ENCODE results near the gene FIG4. TPM values are rescaled to one million over a fixed set of nuclear protein-coding genes. Genes with fewer than 3 reads are reported as not detected.
A peak's percentile ranks its signal among the peaks of the same experiment; 100 is the strongest.
"Not testable (repeated sequence)": the region's sequence is repeated elsewhere in the genome, so short reads cannot be mapped to it uniquely, and the experiment has no call there.

The FIG4 gene
- total RNA-seq, 1 experiment from 2014 or later: 9.6 TPM

DNA sequence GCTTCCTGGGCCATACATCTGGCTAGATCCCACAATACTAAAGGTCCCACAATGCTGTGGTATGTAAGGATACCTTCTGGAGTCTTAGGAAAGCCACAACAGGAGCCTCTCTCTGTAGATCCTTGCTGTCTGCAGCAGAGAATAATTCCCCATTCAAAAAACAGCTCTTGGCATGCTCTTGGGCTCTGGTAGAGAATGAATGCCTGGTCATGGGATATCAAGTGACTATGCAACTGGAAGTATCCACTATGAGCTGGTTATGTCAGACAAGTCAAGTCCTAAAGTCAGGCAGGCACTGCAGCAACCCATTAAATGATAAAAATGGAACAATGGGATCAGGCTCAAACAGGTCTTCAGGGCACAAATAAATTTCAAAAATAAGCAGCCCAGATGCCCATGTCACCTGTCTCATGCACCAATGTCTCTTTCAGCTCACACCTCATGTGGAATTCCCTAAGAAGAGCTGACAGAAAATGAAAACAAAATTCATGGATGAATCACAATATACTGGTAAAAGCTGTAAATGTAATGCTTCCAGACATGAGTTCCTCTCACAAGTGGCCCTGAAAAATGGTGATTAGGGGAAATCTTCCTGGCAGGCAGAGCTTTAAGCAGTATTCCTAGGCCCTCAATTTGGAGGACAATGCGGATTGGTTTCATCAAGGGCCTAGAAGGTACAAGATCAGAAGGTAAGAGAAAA, 4.4 kb upstream of the FIG4 start:
- peaks cover 3% of the 10 kb centered on the region; the same call in 1 of the 2 replicates for H3K27me3 ChIP-seq (replicated peaks)
- no peaks in the 10 kb centered on the region for H3K9me3 ChIP-seq (replicated peaks)
- H3K36me3 ChIP-seq: no peaks in the 10 kb centered on the region
- no peak overlapping the region for H3K27ac ChIP-seq
- no peak for DNase-seq (ENCODE audit: low read depth in 1 of 2, low spot score in 2 of 2)
- peaks cover 3% of the 10 kb centered on the region; the same call in 1 of the 2 replicates for H3K4me1 ChIP-seq (replicated peaks)
- no peak overlapping the region for H3K4me3 ChIP-seq

GRCh38 chr6:109687271-109687761, 3.8 kb upstream of the FIG4 start:
- Histone ChIP-seq H3K9me3 (replicated peaks) (no peaks in the 10 kb centered on the region), H3K4me3 (no peak overlapping the region), H3K36me3 (no peaks in the 10 kb centered on the region), H3K27me3 (replicated peaks) (peaks cover 3% of the 10 kb centered on the region; the same call in 1 of the 2 replicates), H3K4me1 (replicated peaks) (peaks cover 6% of the 10 kb centered on the region; the same call in 1 of the 2 replicates), H3K27ac (no peak overlapping the region)
- DNase-seq (ENCODE audit: low read depth in 1 of 2, low spot score in 2 of 2): no peak

GRCh38 chr6:109690373-109690736, 741 bp upstream of the FIG4 start:
- Histone ChIP-seq H3K4me1 (replicated peaks) (peaks cover 6% of the 10 kb centered on the region; the same call in 1 of the 2 replicates), H3K4me3 (peak overlapping the region; percentile 47), H3K9me3 (replicated peaks) (no peaks in the 10 kb centered on the region), H3K27ac (no peak overlapping the region), H3K36me3 (no peaks in the 10 kb centered on the region), H3K27me3 (replicated peaks) (peaks cover 3% of the 10 kb centered on the region; the same call in 1 of the 2 replicates)
- no peak for DNase-seq (ENCODE audit: low read depth in 1 of 2, low spot score in 2 of 2)

GRCh38 chr6:109693111-109693510, 2.0 kb downstream of the FIG4 start:
- Histone ChIP-seq H3K36me3 (no peaks in the 10 kb centered on the region), H3K4me1 (replicated peaks) (peaks cover 6% of the 10 kb centered on the region; the same call in 1 of the 2 replicates)
- DNase-seq (ENCODE audit: low read depth in 1 of 2, low spot score in 2 of 2): no peak

GRCh38 chr6:109695468-109695867, 4.4 kb downstream of the FIG4 start:
- no peaks in the 10 kb centered on the region for H3K36me3 ChIP-seq
- no peak overlapping the region for H3K4me3 ChIP-seq
- peaks cover 6% of the 10 kb centered on the region; the same call in 1 of the 2 replicates for H3K4me1 ChIP-seq (replicated peaks)
- no peaks in the 10 kb centered on the region for H3K9me3 ChIP-seq (replicated peaks)
- no peaks in the 10 kb centered on the region for H3K27me3 ChIP-seq (replicated peaks)
- no peak overlapping the region for H3K27ac ChIP-seq
- no peak for DNase-seq (ENCODE audit: low read depth in 1 of 2, low spot score in 2 of 2)

More at GRCh38 chr6:109693111-109693510, 2.0 kb downstream of the FIG4 start:
- Histone ChIP-seq H3K27me3 (replicated peaks) (peaks cover 3% of the 10 kb centered on the region; the same call in 1 of the 2 replicates), H3K9me3 (replicated peaks) (no peaks in the 10 kb centered on the region), H3K27ac (no peak overlapping the region), H3K4me3 (no peak overlapping the region)

DNA sequence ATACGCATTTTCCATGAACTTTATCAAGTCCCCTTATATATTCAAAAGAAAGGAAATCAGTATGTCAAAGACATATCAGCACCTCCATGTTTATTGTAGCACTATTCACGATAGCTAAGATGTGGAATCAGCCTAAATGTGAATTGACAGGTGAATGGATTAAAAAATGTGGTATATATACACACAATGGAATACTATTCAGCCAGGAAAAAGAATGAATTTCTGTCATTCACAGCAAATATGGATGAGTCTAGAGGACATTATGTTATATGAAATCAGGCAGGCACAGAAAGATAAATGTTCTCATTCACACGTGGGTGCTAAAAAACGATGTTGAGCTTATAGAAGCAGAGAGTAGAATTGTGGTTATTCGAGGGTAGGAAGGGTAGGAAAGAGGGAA, 5.3 kb downstream of the FIG4 start:
- H3K27me3 ChIP-seq (replicated peaks): no peaks in the 10 kb centered on the region
- no peaks in the 10 kb centered on the region for H3K36me3 ChIP-seq
- no peak for DNase-seq (ENCODE audit: low read depth in 1 of 2, low spot score in 2 of 2)
- no peak overlapping the region for H3K4me3 ChIP-seq
- no peaks in the 10 kb centered on the region for H3K9me3 ChIP-seq (replicated peaks)
- peaks cover 6% of the 10 kb centered on the region; the same call in 1 of the 2 replicates for H3K4me1 ChIP-seq (replicated peaks)
- H3K27ac ChIP-seq: no peak overlapping the region

GRCh38 chr6:109701221-109701620, 10.1 kb downstream of the FIG4 start:
- Histone ChIP-seq H3K4me1 (replicated peaks) (no peaks in the 10 kb centered on the region), H3K27ac (no peak overlapping the region)
- DNase-seq (ENCODE audit: low read depth in 1 of 2, low spot score in 2 of 2): no peak

DNA sequence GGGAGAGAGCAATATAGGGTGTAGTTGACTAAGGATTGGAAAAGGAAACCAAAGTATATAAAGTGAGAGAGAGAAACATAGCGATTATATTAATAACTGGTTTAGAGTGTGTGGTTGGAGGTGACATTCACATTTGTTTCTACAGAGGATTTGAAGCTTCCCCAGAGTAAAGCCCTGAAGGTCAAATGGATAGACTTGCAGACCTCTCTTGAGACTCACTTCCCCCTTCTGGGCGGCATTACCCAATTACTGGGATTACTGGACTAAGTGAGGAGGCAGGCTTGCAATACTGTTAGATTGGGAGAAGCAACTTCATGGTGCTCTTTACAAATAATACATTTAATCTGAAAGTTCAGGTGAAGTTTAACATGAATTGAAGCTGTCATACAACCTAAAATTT, 10.7 kb downstream of the FIG4 start:
- no peaks in the 10 kb centered on the region for H3K9me3 ChIP-seq (replicated peaks)
- no peak for DNase-seq (ENCODE audit: low read depth in 1 of 2, low spot score in 2 of 2)
- H3K4me3 ChIP-seq: no peak overlapping the region
- H3K27me3 ChIP-seq (replicated peaks): no peaks in the 10 kb centered on the region
- no peaks in the 10 kb centered on the region for H3K36me3 ChIP-seq
- no peak overlapping the region for H3K27ac ChIP-seq
- H3K4me1 ChIP-seq (replicated peaks): no peaks in the 10 kb centered on the region

More at GRCh38 chr6:109701221-109701620, 10.1 kb downstream of the FIG4 start:
- Histone ChIP-seq H3K36me3 (no peaks in the 10 kb centered on the region), H3K9me3 (replicated peaks) (no peaks in the 10 kb centered on the region), H3K27me3 (replicated peaks) (no peaks in the 10 kb centered on the region), H3K4me3 (no peak overlapping the region)

GRCh38 chr6:109702791-109703190, 11.7 kb downstream of the FIG4 start:
- Histone ChIP-seq H3K36me3 (no peaks in the 10 kb centered on the region), H3K27me3 (replicated peaks) (no peaks in the 10 kb centered on the region), H3K27ac (no peak overlapping the region), H3K4me3 (no peak overlapping the region), H3K4me1 (replicated peaks) (no peaks in the 10 kb centered on the region), H3K9me3 (replicated peaks) (no peaks in the 10 kb centered on the region)
- no peak for DNase-seq (ENCODE audit: low read depth in 1 of 2, low spot score in 2 of 2)

GRCh38 chr6:109705258-109705657, 14.2 kb downstream of the FIG4 start:
- DNase-seq (ENCODE audit: low read depth in 1 of 2, low spot score in 2 of 2): peak; percentile 79 to 80
- no peaks in the 10 kb centered on the region for H3K4me1 ChIP-seq (replicated peaks)
- H3K9me3 ChIP-seq (replicated peaks): no peaks in the 10 kb centered on the region
- H3K36me3 ChIP-seq: no peaks in the 10 kb centered on the region
- no peak overlapping the region for H3K4me3 ChIP-seq
- H3K27ac ChIP-seq: no peak overlapping the region
- no peaks in the 10 kb centered on the region for H3K27me3 ChIP-seq (replicated peaks)

DNA sequence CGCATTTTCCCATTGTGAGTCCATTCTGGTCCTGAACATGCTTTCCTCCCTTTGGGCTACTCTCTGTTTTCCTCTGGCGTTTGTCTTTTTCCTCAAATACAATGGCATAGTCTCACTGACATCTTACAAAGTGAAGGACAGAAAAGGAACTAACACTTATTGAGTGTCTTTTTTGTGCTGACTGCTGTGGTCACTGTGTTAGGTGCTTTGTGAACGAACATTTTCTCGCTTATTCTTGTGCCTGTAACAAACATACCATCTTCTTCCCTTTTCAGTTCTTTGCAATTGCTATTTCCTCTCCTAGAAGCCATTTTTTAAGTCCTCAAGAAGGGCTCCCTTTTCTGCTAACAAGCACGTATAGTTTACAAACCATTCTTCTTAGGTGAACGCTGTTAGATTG, 15.4 kb downstream of the FIG4 start:
- DNase-seq (ENCODE audit: low read depth in 1 of 2, low spot score in 2 of 2): no peak
- Histone ChIP-seq H3K27me3 (replicated peaks) (no peaks in the 10 kb centered on the region), H3K27ac (no peak overlapping the region), H3K4me3 (no peak overlapping the region), H3K4me1 (replicated peaks) (no peaks in the 10 kb centered on the region), H3K9me3 (replicated peaks) (no peaks in the 10 kb centered on the region), H3K36me3 (no peaks in the 10 kb centered on the region)

- not testable (repeated sequence) for H3K27ac ChIP-seq
These were observed 17.0 kb downstream of the FIG4 start for GRCh38 chr6:109708099-109708498.

DNA sequence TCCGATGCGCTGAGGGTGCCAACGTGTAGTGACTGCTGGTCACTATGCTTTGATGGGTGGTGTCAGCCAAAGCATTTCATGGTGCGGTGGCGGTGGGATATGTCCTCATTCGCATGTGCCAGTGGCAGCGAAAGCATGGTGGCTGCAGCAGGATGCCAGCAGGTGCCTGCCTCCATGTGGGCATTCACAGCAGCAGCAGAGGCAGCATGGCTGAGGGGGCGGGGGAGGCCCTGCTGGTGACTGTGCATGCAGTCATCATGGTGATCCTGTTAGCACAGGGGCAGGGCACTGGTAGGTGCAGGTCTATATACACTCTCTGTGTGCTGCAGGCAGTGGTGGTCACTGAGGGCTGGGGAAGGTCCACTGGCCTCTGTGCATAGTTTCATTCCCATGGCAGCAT, 22.0 kb downstream of the FIG4 start:
- Histone ChIP-seq H3K27ac (no peak overlapping the region), H3K36me3 (no peaks in the 10 kb centered on the region)

More at GRCh38 chr6:109708099-109708498, 17.0 kb downstream of the FIG4 start:
- not testable (repeated sequence) for H3K4me1 ChIP-seq (replicated peaks); H3K9me3 ChIP-seq (replicated peaks); H3K27me3 ChIP-seq (replicated peaks); DNase-seq (ENCODE audit: low read depth in 1 of 2, low spot score in 2 of 2); H3K36me3 ChIP-seq; H3K4me3 ChIP-seq

GRCh38 chr6:109714166-109714565, 23.1 kb downstream of the FIG4 start:
- no peak overlapping the region for H3K27ac ChIP-seq
- DNase-seq (ENCODE audit: low read depth in 1 of 2, low spot score in 2 of 2): no peak
- H3K4me1 ChIP-seq (replicated peaks): no peaks in the 10 kb centered on the region
- no peaks in the 10 kb centered on the region for H3K36me3 ChIP-seq
- H3K9me3 ChIP-seq (replicated peaks): no peaks in the 10 kb centered on the region
- no peak overlapping the region for H3K4me3 ChIP-seq
- H3K27me3 ChIP-seq (replicated peaks): no peaks in the 10 kb centered on the region

More for the DNA sequence above, 22.0 kb downstream of the FIG4 start:
- Histone ChIP-seq H3K27me3 (replicated peaks) (no peaks in the 10 kb centered on the region), H3K4me3 (no peak overlapping the region), H3K9me3 (replicated peaks) (no peaks in the 10 kb centered on the region), H3K4me1 (replicated peaks) (no peaks in the 10 kb centered on the region)
- no peak for DNase-seq (ENCODE audit: low read depth in 1 of 2, low spot score in 2 of 2)
